GM11168 (cell line): Measurements from ENCODE around the gene PTGES3L.
"Not testable (repeated sequence)": the region's sequence is repeated elsewhere in the genome, so short reads cannot be mapped to it uniquely, and the experiment has no call there.

Source experiments
- in situ Hi-C: fragments of 300-500 bp; cut with MboI; formaldehyde crosslinking; loops from one replicate; pipeline ENCODE4 v1.12.0; 2022; ENCODE audit warnings: low sequenced_read_pairs; ENCODE audit not compliant: unreplicated experiment

Gene PTGES3L

DNA sequence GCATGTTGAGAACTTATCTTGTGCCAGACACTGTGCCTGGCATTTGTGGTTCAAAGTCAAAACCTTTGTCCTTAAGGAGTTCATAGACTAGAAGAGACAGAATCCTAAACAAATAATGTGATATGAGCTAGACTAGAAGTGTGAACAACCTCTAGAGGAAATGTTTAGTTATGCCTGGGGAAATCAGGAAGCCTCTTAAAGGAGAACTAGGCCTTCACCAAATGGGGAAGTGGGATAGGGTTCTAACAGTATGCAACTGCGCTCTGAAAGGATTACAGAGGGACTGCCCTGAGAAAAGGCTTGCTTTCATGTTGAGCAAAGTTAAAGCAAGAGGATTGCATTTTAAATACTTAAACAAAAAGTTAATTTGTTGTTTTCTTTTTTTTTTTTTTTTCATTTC is 5.3 kb upstream of the PTGES3L start:
- in situ Hi-C loops = no loop called here

- in situ Hi-C loops = no loop called here
Observed at GRCh38 chr17:42982266-42982665, 2.4 kb upstream of the PTGES3L start.

- in situ Hi-C loops = no loop called here
Observed at GRCh38 chr17:42980766-42981397, 1.0 kb upstream of the PTGES3L start.

GRCh38 chr17:42980274-42980765 is 440 bp upstream of the PTGES3L start, which contains the start of gene RUNDC1:
Gene RUNDC1, plus strand, starts transcription at chr17:42980565. Its CDS starts 12 bp downstream, at chr17:42980577.
- in situ Hi-C loops = no loop called here

- in situ Hi-C loops = not testable (repeated sequence)
Observed at GRCh38 chr17:42975701-42976100, 4.2 kb downstream of the PTGES3L start.

DNA sequence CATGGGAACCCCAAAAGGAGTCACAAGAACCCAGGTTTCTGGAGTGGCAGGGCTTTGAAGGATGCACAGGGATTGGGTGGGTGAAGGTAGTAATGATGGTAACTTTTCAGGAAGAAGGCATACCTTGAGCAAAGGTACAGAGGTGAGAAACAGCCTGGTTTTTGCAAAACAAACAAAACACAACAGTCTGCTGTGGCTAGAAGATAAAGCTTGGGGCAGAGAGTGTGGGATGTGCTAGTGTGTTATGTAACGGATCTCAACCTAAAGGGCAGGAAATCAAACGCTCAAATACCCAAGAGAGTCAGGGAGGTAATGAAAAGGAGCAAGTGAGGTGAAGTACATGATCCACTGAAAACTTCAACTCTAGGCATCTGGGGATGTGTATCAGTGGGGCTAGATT is 4.6 kb downstream of the PTGES3L start:
- in situ Hi-C loops = no loop called here

GRCh38 chr17:42973323-42973722 is 6.6 kb downstream of the PTGES3L start:
- in situ Hi-C loops = not testable (repeated sequence)

DNA sequence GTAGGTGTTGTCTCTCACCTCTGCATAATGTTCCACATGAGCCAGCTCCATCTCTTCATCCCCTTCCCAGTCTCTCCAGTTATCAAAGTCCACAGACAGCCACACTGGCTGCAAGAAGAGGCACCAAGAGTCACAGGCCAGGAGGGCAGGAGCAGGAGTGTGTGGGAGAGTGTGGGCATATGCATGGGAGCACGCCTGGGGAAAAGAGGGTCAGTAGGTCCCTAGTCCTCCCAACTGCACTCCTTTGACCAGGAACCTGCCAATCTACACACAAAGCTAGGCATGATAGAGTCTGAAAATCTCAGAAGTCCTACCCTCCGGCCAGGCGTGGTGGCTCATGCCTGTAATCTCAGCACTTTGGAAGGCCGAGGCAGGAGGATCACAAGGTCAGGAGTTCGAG is 8.3 kb downstream of the PTGES3L start:
- in situ Hi-C loops = no loop called here

GRCh38 chr17:42969001-42969581 is 10.8 kb downstream of the PTGES3L start:
- in situ Hi-C loops = no loop called here

GRCh38 chr17:42967925-42968324 is 12.0 kb downstream of the PTGES3L start:
- in situ Hi-C loops = no loop called here

DNA sequence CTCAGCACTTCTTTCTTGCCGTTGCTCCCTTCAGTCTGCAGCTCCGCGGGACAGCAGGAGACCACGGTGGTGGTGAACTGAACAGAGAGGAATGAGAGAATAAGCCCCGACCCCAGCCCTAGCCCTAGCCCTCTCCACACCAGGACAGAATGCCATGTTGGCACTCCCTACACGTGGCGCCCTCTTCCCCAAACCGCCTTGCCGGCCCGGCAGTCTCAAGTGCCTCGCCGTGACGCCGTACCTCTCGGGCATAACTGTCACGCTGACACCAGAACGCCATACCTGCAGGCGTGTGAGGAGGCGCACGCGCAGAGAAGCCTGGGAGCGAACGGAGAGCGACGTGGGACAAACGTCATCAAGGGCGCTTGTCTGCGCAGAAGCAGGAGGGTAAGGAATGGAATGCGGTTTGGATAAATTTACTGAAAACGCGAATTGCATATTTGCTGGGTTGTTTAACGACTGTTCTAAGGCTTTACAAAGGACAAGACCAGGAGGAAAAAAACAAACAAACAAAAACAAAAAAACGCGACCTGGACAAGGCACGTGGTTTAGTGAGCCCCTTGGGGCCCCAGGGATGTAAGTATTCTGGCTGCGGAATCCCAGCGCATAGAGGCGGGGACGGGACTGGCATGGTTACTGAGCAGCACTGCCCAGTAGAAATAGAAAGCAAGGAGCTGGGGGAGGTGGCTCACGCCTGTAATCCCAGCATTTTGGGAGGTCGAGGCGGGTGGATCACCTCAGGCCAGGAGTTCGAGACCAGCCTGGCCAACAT is 15.5 kb downstream of the PTGES3L start, which contains the start of gene AARSD1:
Gene AARSD1, minus strand, starts transcription at position 294 of the 772 bp plus-strand sequence. Its CDS starts 14 bp downstream, at position 280.
- in situ Hi-C loops = no loop called here

DNA sequence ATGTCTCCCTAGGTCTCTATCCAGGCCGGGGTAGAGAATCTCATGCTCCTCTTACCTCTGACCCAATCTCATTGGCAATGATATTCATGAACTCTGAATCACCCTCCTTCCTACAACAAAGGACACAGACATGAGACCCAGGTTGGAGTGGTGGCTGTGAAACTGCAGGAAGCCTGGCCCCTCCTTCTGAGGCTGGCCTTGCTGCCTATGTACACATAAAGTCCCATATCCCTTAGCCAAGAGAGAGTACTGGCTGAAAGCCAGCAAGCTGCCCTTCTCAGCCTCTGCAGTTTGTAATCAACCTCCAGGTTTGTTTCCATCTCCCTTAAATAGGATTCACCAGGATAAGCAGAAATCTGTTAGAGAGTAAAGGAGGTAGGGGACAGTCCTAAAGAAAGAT is 26.2 kb downstream of the PTGES3L start:
- in situ Hi-C loops = no loop called here

GRCh38 chr17:42950044-42950783 is 29.7 kb downstream of the PTGES3L start:
- in situ Hi-C loops = no loop called here

GRCh38 chr17:42946812-42947211 is 33.1 kb downstream of the PTGES3L start:
- in situ Hi-C loops = no loop called here

GRCh38 chr17:42944211-42944610 is 35.7 kb downstream of the PTGES3L start:
- in situ Hi-C loops = no loop called here

GRCh38 chr17:42937712-42938596 is 41.9 kb downstream of the PTGES3L start:
- in situ Hi-C loops = no loop called here

DNA sequence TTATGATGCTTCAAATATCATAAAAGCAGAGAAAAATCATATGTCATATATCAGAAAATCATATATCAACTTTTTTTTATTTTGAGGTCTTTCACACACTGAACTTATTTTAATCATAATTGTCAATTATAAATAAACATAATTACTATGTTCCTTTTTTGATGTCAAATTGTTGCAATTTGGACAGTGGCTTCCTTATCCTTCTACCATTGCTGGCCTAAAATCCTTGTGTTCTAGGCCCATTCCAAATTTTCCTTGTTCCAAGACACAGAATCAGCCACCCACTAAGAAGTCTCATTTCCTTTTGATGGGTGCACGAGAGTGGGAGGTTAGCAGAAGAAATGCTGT is 50.4 kb downstream of the PTGES3L start:
- in situ Hi-C loops = no loop called here

DNA sequence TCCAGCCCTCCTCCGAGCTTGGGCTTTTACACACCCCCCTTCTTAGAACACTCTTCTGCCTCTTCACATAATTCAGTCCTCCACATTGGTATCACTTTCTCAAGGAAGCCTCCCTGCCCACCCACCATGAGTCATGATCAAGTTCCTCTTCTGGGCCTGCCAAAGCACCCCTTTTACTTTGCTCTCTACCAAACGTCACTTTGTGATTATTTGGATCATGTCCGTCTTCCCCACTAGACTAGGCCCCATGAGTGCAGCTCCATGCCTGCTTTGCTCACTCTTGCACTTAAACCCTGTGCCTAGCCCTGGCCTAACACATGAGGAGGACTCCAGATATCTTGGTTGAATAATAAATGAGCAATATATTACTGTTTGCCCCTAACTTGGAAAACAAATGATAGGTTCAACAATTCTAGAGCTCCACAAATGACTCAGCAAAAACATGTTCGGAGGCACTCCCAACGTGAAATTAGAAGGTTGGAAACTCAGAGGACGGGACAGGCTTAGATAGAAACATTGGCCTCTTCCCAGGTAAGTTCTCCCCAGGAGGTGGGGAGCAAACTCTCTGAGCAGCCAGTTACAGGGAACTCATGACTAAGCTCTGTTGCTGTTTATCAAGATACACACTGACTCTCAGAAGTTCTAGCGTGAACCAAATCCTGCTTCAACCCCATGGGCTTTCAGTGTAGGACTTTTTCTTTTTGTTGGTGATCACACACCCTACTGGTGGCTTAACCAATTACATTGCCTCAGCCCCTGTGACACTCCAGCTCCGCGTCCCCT is 51.0 kb downstream of the PTGES3L start:
- in situ Hi-C loops = no loop called here

DNA sequence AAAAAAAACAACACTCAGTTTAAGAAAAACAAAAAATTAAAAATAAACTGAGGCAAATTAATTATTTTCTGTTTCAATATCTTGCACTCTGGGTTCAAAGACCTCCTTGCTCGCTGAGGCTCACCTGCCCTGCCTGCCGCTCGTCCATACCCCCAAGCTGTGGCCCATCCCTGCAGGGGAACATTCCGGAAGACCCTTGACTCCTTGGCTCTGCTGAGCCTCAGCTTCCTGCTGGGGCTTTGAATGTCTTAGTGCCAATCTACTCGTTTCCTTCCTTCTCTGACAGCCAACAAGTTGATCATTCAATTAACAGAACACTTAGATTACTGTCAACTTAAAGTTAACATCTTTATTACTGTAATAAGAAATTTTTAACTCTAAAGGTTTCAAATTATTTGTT is 55.0 kb downstream of the PTGES3L start:
- in situ Hi-C loops = no loop called here
